ENCODE data around the gene SP5. TPM values are rescaled to one million over a fixed set of nuclear protein-coding genes. Genes with fewer than 3 reads are reported as not detected.

The SP5 gene
- total RNA-seq, 1 donor from 2014 or later, result 4.4 TPM

GRCh38 chr2:170737406-170737805 is 22.3 kb downstream of the SP5 start:
- H3K9me3 Mint-ChIP-seq, result no peaks in the 10 kb centered on the region
- H3K27me3 Mint-ChIP-seq, result peaks cover 3% of the 10 kb centered on the region
- H3K4me3 Mint-ChIP-seq, result no peak overlapping the region
- no peak for TF ChIP-seq CTCF (conservative IDR thresholded peaks at IDR 0.05)
- DNase-seq (ENCODE audit: extremely low spot score, unreplicated experiment), result no peak
- no peaks in the 10 kb centered on the region for H3K4me1 Mint-ChIP-seq (ENCODE audit: unreplicated experiment)
- no peak overlapping the region for H3K27ac Mint-ChIP-seq
- H3K36me3 Mint-ChIP-seq, result no peaks in the 10 kb centered on the region

- Mint-ChIP-seq H3K27ac (no peak overlapping the region), H3K36me3 (no peaks in the 10 kb centered on the region), H3K4me1 (ENCODE audit: unreplicated experiment) (no peaks in the 10 kb centered on the region), H3K4me3 (no peak overlapping the region), H3K9me3 (no peaks in the 10 kb centered on the region), H3K27me3 (peaks cover 3% of the 10 kb centered on the region)
- TF ChIP-seq CTCF (conservative IDR thresholded peaks at IDR 0.05), result no peak
- DNase-seq (ENCODE audit: extremely low spot score, unreplicated experiment), result no peak
Observed at GRCh38 chr2:170737821-170738220, 22.7 kb downstream of the SP5 start.

GRCh38 chr2:170739048-170739447 is 23.9 kb downstream of the SP5 start:
- no peak overlapping the region for H3K27ac Mint-ChIP-seq

GRCh38 chr2:170739507-170740046 is 24.4 kb downstream of the SP5 start:
- H3K27me3 Mint-ChIP-seq, result no peaks in the 10 kb centered on the region
- no peak overlapping the region for H3K27ac Mint-ChIP-seq
- H3K4me3 Mint-ChIP-seq, result no peak overlapping the region
- no peaks in the 10 kb centered on the region for H3K4me1 Mint-ChIP-seq (ENCODE audit: unreplicated experiment)
- H3K36me3 Mint-ChIP-seq, result no peaks in the 10 kb centered on the region
- no peaks in the 10 kb centered on the region for H3K9me3 Mint-ChIP-seq
- no peak for DNase-seq (ENCODE audit: extremely low spot score, unreplicated experiment)
- TF ChIP-seq CTCF (conservative IDR thresholded peaks at IDR 0.05), result no peak

More at GRCh38 chr2:170739048-170739447, 23.9 kb downstream of the SP5 start:
- Mint-ChIP-seq H3K36me3 (no peaks in the 10 kb centered on the region), H3K27me3 (no peaks in the 10 kb centered on the region), H3K4me3 (no peak overlapping the region), H3K4me1 (ENCODE audit: unreplicated experiment) (no peaks in the 10 kb centered on the region), H3K9me3 (no peaks in the 10 kb centered on the region)
- no peak for TF ChIP-seq CTCF (conservative IDR thresholded peaks at IDR 0.05)
- DNase-seq (ENCODE audit: extremely low spot score, unreplicated experiment), result no peak

- no peaks in the 10 kb centered on the region for H3K27me3 Mint-ChIP-seq
- H3K9me3 Mint-ChIP-seq, result no peaks in the 10 kb centered on the region
- no peak for DNase-seq (ENCODE audit: extremely low spot score, unreplicated experiment)
- H3K4me3 Mint-ChIP-seq, result no peak overlapping the region
- H3K4me1 Mint-ChIP-seq (ENCODE audit: unreplicated experiment), result no peaks in the 10 kb centered on the region
- H3K36me3 Mint-ChIP-seq, result no peaks in the 10 kb centered on the region
- no peak for TF ChIP-seq CTCF (conservative IDR thresholded peaks at IDR 0.05)
- H3K27ac Mint-ChIP-seq, result no peak overlapping the region
Observed at GRCh38 chr2:170740660-170741059, 25.5 kb downstream of the SP5 start.

- Mint-ChIP-seq H3K4me1 (ENCODE audit: unreplicated experiment) (no peaks in the 10 kb centered on the region), H3K27ac (no peak overlapping the region), H3K4me3 (no peak overlapping the region), H3K36me3 (no peaks in the 10 kb centered on the region), H3K27me3 (no peaks in the 10 kb centered on the region), H3K9me3 (no peaks in the 10 kb centered on the region)
- no peak for DNase-seq (ENCODE audit: extremely low spot score, unreplicated experiment)
- no peak for TF ChIP-seq CTCF (conservative IDR thresholded peaks at IDR 0.05)
Observed at GRCh38 chr2:170742000-170742399, 26.9 kb downstream of the SP5 start.

All from type B pancreatic cell (in vitro differentiated cells).